ENCODE results near the gene MAP4K3.

DNA sequence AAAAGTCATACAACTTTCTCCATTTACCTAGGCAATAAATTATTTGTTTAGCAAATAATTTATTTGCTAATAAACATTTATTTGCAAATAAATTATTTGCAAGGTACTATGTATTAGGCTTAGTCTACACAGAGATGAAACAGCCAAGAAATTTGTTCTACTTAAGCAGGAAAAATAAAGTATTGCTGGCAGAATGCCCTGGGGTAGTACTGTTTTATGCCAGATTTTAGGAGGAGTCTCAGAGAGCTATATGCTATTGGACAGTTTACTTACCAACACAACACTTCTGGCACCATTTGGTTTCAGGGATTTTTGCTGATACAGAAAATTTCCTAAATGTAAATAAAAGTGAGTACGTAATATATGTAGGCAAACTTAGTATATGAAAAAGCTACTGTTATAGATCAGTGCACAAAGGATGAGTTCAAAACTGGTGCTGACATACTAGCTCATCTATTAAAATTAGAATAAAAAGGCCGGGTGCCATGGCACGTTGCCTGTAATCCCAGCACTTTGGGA, 170.1 kb downstream of the MAP4K3 start:
- no peak for TF ChIP-seq TAF1 (IDR thresholded peaks at IDR 0.05; ENCODE audit: borderline replicate concordance, insufficient read depth, low read length)
- no peak for TF ChIP-seq SIN3A (IDR thresholded peaks at IDR 0.05; ENCODE audit: borderline replicate concordance, insufficient read depth, low read length)
- TF ChIP-seq POLR2AphosphoS5 (IDR thresholded peaks at IDR 0.05; ENCODE audit: low read depth, low read length) = no peak
